Loucy (cell line): ENCODE data around the gene FPGS.
A peak's percentile ranks its signal among the peaks of the same experiment; 100 is the strongest.

ENCODE experiments used
- H2AFZ ChIP-seq: fragments of 200-600 bp; sonication (generic); 2 replicates; pipeline ENCODE4 v1.6.0; 2016; ENCODE audit warnings: antibody characterized with exemption, mild to moderate bottlenecking, low read length, moderate library complexity
- H3F3A ChIP-seq: fragments of 200-600 bp; 2 replicates; pipeline ENCODE4 v1.6.0; 2016; ENCODE audit warnings: antibody characterized with exemption, low read depth, mild to moderate bottlenecking
- H3K27me3 ChIP-seq: fragments of 200-600 bp; sonication (generic); 2 replicates; pipeline ENCODE4 v1.6.1; 2014; ENCODE audit warnings: low read length, mild to moderate bottlenecking; ENCODE audit not compliant: insufficient read depth, poor library complexity, severe bottlenecking
- H3K36me3 ChIP-seq: fragments of 200-600 bp; sonication (generic); 2 replicates; pipeline ENCODE4 v1.6.1; 2016; ENCODE audit warnings: low read length; ENCODE audit not compliant: insufficient read depth
- H3K4me1 ChIP-seq: fragments of 200-600 bp; sonication (generic); 2 replicates; pipeline ENCODE4 v1.5.1; 2014; ENCODE audit warnings: low read length, mild to moderate bottlenecking; ENCODE audit not compliant: insufficient read depth, poor library complexity, severe bottlenecking
- H3K4me2 ChIP-seq: fragments of 200-600 bp; sonication (generic); 2 replicates; pipeline ENCODE4 v1.6.0; 2014; ENCODE audit warnings: antibody characterized with exemption, low read length, low read depth, mild to moderate bottlenecking; ENCODE audit not compliant: poor library complexity, severe bottlenecking
- H3K4me3 ChIP-seq: fragments of 200-600 bp; sonication (generic); 2 replicates; pipeline ENCODE4 v1.5.1; 2014; ENCODE audit warnings: low read length, mild to moderate bottlenecking, mixed read lengths; ENCODE audit not compliant: poor library complexity, severe bottlenecking
- H3K79me2 ChIP-seq: fragments of 200-600 bp; sonication (generic); 2 replicates; pipeline ENCODE4 v1.6.1; 2014; ENCODE audit warnings: low read length; ENCODE audit not compliant: insufficient read depth
- H3K9ac ChIP-seq: fragments of 200-600 bp; sonication (generic); 2 replicates; pipeline ENCODE4 v1.6.0; 2014; ENCODE audit warnings: mild to moderate bottlenecking, low read depth, low read length, moderate library complexity; ENCODE audit not compliant: poor library complexity, severe bottlenecking
- H3K9me2 ChIP-seq: fragments of 200-600 bp; sonication (generic); replicated peaks from 2 replicates; pipeline ENCODE4 v1.6.1; 2016; ENCODE audit warnings: low read depth, low read length, mixed read lengths
- H3K9me3 ChIP-seq: fragments of 200-600 bp; sonication (generic); 2 replicates; pipeline ENCODE4 v1.6.1; 2014; ENCODE audit warnings: mild to moderate bottlenecking, antibody characterized with exemption, low read length, low read depth; ENCODE audit not compliant: insufficient read depth
- H4K20me1 ChIP-seq: fragments of 200-600 bp; sonication (generic); 2 replicates; pipeline ENCODE4 v1.6.0; 2014; ENCODE audit warnings: antibody characterized with exemption, low read length, mild to moderate bottlenecking; ENCODE audit not compliant: insufficient read depth, poor library complexity, severe bottlenecking
- CTCF ChIP-seq: fragments of 200-600 bp; sonication (generic); conservative IDR thresholded peaks from 2 replicates; pipeline ENCODE4 v1.5.1; 2014; ENCODE audit warnings: mild to moderate bottlenecking, antibody characterized with exemption, low read length
- EZH2phosphoT487 ChIP-seq: fragments of 200-600 bp; IDR thresholded peaks from 2 replicates; pipeline ENCODE4 v1.6.1; 2018; ENCODE audit warnings: antibody characterized with exemption, mild to moderate bottlenecking, moderate library complexity, borderline replicate concordance

FPGS gene

GRCh38 chr9:127860779-127861178 lies 58.1 kb downstream of the FPGS start:
- Histone ChIP-seq H4K20me1 (no peaks in the 10 kb centered on the region), H3K4me3 (no peak overlapping the region), H3F3A (peaks cover 24% of the 10 kb centered on the region; the same call in 1 of the 2 replicates), H3K4me1 (peaks cover 89% of the 10 kb centered on the region), H3K36me3 (no peaks in the 10 kb centered on the region), H3K79me2 (no peaks in the 10 kb centered on the region), H3K9ac (peak overlapping the region; percentile 69), H3K9me3 (no peaks in the 10 kb centered on the region), H3K9me2 (no peaks in the 10 kb centered on the region), H3K27me3 (no peaks in the 10 kb centered on the region), H2AFZ (no peak overlapping the region), H3K4me2 (no peak overlapping the region)
- no peak for TF ChIP-seq CTCF
- no peak for TF ChIP-seq EZH2phosphoT487

- H4K20me1 ChIP-seq = no peaks in the 10 kb centered on the region
- H3K4me2 ChIP-seq = peak overlapping the region; percentile 62
- H3K9me3 ChIP-seq = no peaks in the 10 kb centered on the region
Measured at GRCh38 chr9:127862075-127863011, 59.7 kb downstream of the FPGS start.

GRCh38 chr9:127863191-127863621 lies 60.5 kb downstream of the FPGS start:
- Histone ChIP-seq H3F3A (peaks cover 28% of the 10 kb centered on the region; the same call in 1 of the 2 replicates), H2AFZ (no peak overlapping the region), H3K9me3 (no peaks in the 10 kb centered on the region), H3K4me2 (peak overlapping the region; percentile 62), H3K27me3 (no peaks in the 10 kb centered on the region), H3K4me1 (peaks cover 76% of the 10 kb centered on the region), H3K79me2 (no peaks in the 10 kb centered on the region), H3K36me3 (no peaks in the 10 kb centered on the region), H3K9me2 (no peaks in the 10 kb centered on the region), H4K20me1 (no peaks in the 10 kb centered on the region), H3K9ac (peak overlapping the region; percentile 69), H3K4me3 (no peak overlapping the region)
- TF ChIP-seq EZH2phosphoT487 (no peak), CTCF (no peak)

More at GRCh38 chr9:127862075-127863011, 59.7 kb downstream of the FPGS start:
- H3K79me2 ChIP-seq = no peaks in the 10 kb centered on the region
- peak overlapping the region; percentile 69 for H3K9ac ChIP-seq
- no peak overlapping the region for H2AFZ ChIP-seq
- no peaks in the 10 kb centered on the region for H3K27me3 ChIP-seq
- TF ChIP-seq CTCF (no peak), EZH2phosphoT487 (no peak)
- no peaks in the 10 kb centered on the region for H3K36me3 ChIP-seq
- no peaks in the 10 kb centered on the region for H3K9me2 ChIP-seq
- H3K4me3 ChIP-seq = peak overlapping the region; percentile 28
- H3F3A ChIP-seq = peaks cover 28% of the 10 kb centered on the region; the same call in 1 of the 2 replicates
- H3K4me1 ChIP-seq = peaks cover 83% of the 10 kb centered on the region
